HEK293T (cell line): ENCODE results near the gene CBFA2T3.

ENCODE experiments used
- FOXK2 ChIP-seq: fragments of 450-650 bp; IDR thresholded peaks from 2 replicates; pipeline ENCODE4 v1.6.1; 2016; ENCODE audit warnings: mild to moderate bottlenecking
- TARDBP ChIP-seq: fragments of 450-650 bp; IDR thresholded peaks from 2 replicates; pipeline ENCODE4 v1.6.1; 2016

- TF ChIP-seq FOXK2 (no peak), TARDBP (no peak)
These were observed 137.9 kb downstream of the CBFA2T3 start for GRCh38 chr16:88839026-88839529.
